Measurements from ENCODE around the gene OPHN1. TPM values are rescaled to one million over a fixed set of nuclear protein-coding genes. Genes with fewer than 3 reads are reported as not detected.
A peak's percentile ranks its signal among the peaks of the same experiment; 100 is the strongest.

OPHN1 gene
- total RNA-seq, 1 donor from 2014 or later, result 17.9 TPM

DNA sequence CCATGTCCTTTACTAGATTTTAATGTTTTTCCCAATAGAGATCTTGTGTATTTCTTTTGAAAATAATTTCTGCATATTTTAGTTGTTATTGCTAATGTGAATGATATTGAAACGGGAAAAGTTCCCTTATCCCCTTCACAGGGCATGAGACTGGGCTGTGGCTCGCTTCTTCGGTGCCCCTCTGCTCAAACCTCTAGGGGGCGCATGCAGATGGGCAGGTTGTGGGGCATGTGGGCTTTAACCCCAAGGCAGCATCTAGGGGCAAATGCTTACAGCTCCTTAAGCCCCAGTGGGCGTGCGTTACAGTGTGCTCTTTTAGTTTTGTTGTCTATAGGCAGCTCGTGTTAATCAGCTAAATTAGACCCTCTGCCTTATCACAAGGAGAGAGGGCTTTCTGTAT lies 194.7 kb downstream of the OPHN1 start:
- DNase-seq, result no peak

DNA sequence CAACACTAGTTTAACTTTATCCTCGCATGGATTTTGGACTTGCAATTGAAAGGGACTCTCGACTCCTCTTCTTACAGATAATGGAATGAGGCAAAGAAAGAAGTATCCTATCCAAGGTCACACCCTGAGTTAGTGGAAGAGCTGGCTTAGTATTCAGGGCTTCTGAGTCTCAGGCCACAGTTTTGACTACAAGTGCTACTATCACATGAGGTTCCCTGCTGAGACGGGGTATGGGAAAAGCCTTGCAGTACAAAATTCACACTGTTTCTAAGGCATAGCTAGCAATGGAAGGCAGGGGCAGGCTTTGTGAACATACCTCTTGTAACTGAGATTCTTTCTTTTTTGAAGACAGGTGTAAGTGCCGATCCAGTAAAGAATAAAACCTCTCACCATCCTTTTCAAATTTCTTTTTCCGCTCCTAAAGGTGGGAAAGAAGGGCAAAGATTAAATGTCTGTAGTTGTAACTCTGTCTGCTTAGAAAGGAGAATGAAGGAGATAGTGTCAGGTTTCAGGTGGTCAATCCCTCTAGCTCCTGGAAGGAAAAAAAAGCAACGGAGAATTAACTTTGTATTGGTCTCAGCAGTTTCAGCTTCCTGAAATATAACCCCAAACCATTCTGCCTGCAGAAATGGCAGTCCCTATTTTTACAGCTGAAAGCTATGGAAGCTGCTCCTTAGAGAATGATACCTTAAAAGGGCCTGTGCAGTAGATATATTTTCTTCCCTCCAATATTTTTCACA lies 199.0 kb downstream of the OPHN1 start:
- DNase-seq, result no peak

GRCh38 chrX:68232206-68232605 lies 201.1 kb downstream of the OPHN1 start:
- no peak for DNase-seq

DNA sequence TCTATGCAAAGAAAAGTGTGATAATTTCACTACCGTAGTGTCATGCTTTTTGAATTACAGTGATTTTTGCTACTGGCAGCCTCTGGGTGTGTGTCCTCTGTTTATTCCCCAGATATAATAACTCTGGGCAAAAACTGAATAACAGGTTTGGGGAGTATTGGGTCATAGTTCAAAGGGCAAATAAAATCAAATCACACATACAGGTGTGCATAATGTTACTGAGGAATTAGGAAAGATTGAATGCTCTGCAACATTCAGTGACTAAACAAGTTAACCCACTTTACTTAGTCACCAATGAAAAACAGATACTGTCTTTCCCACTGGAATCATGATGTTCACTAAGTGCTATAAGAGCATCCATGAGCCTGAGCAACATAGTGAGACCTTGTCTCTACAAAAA lies 224.3 kb downstream of the OPHN1 start:
- DNase-seq, result no peak

- DNase-seq, result no peak
Observed at GRCh38 chrX:68204521-68205038, 228.7 kb downstream of the OPHN1 start.

GRCh38 chrX:68203646-68204045 lies 229.6 kb downstream of the OPHN1 start:
- no peak for DNase-seq

DNA sequence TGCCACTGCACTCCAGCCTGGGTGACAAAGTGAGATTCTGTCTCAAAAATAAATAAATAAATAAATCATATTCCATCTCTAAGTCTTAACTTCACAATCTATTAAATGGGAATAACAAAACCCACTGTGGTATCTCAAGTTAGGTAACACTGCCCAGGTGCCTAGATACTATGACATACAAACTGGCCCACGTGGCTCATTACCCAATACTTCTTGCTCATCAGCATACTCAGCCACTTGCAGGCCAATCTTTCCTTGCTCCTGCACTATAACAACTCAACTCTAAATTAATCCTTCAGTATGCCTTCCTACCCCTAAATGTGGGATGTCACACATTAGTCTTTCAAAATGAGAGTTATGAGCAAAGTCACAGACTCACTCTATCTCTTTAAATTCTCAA lies 230.1 kb downstream of the OPHN1 start:
- no peak for DNase-seq

DNA sequence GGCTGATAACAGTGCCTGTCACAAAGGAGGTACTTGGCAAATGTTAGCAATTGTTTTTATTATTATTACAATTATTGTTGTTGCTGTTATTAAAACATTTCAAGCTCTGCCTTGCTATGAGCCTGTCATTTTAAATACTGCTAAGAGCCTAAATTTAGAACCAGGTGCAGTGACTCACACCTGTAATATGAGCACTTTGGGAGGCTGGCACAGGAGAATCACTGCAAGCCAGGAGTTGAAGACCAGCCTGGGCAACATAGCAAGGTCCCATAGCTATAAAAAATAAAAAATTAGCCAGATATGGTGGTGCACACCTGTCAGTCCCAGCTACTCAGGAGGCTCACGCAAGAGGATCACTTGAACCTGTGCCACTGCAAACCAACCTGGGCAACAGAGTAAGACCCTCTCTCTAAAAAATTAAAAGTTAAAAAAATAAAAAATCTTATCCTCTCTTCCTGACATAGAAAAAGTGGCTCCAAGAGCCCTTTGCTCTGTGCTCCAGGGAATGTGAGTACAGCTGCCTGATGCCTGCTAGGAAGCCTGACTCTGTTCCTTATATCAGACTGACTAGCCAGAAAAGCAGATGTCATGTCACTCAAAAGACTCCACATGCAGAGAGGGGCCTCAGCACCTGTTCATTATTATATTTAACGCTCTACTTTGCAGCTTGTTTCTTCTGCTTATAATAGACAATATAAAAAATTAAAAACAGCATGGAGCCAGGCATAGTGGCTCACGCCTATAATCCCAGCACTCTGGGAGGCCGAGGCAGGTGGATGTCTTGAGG lies 234.0 kb downstream of the OPHN1 start:
- no peak for DNase-seq

- DNase-seq, result peak; percentile 1
Observed at GRCh38 chrX:68196939-68197791, 236.1 kb downstream of the OPHN1 start.

GRCh38 chrX:68195561-68195960 lies 237.7 kb downstream of the OPHN1 start:
- no peak for DNase-seq

- DNase-seq, result no peak
Observed at GRCh38 chrX:68193786-68194185, 239.5 kb downstream of the OPHN1 start.

GRCh38 chrX:68193234-68193633 lies 240.1 kb downstream of the OPHN1 start:
- no peak for DNase-seq

- DNase-seq, result no peak
Observed at GRCh38 chrX:68190799-68191198, 242.5 kb downstream of the OPHN1 start.

GRCh38 chrX:68186552-68187262 lies 246.6 kb downstream of the OPHN1 start:
- no peak for DNase-seq

DNA sequence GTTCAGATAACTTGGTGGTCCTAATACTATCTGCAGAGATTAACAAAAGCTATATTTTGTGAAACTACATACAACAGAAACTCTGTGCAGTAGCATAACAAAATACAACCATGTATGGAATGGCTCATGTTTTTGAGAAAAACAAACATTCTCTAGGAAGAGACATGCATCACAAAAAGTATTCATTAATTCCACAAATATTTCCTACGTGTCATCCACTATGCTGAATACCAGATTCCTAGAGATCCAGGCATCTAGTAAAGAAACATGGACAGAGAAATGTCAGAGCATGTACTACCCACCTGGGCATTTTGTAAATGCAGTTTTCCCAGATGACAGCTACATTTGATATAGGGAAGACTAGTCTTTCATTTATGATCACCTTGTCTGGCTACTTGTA lies 248.1 kb downstream of the OPHN1 start:
- no peak for DNase-seq

DNA sequence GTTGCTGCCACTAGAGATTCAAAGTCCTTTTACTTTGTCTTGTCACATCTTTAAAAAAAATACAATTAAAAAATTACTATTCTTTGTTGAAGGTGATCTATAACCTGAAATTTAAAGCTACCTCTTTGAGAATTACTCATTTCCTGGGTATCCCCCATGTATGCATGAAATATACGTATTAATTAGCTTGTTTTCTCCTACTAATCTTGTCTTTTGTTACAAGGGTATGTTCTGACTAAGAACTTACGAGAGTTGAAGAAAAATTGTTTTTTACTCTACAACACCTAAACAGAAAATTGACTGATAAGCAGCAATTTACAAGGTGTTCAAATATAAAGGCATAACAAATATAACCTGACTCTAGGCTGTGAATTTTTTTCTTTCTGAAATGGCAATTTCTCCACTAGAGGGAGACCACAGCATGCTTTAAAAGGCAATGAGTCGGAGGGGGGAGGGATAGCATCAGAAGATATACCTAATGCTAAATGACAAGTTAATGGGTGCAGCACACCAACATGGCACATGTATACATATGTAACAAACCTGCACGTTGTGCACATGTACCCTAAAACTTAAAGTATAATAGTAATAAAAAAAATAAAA lies 249.6 kb downstream of the OPHN1 start:
- no peak for DNase-seq

GRCh38 chrX:68180579-68180978 lies 252.7 kb downstream of the OPHN1 start:
- no peak for DNase-seq

- DNase-seq, result no peak
Observed at GRCh38 chrX:68179355-68179754, 253.9 kb downstream of the OPHN1 start.

- no peak for DNase-seq
Observed at GRCh38 chrX:68177542-68177941, 255.8 kb downstream of the OPHN1 start.

DNA sequence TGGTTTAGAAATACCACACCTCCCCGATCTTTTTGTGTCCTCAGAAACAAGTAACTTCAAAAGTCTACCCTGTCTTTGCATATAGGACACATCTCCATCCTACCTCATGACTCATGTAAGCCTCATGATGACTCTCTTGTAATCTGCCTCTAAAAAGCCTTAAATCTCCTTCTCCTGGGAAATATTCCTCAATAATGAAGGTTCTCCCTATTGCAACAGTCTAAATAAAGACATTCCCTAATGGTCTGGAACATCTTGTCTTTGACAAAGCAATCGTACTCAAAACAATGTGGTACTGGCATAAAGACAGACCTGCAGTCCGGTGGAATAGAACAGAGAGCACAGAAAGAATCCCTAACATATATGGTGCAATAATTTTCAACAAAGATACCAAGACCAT lies 257.7 kb downstream of the OPHN1 start:
- DNase-seq, result no peak

DNA sequence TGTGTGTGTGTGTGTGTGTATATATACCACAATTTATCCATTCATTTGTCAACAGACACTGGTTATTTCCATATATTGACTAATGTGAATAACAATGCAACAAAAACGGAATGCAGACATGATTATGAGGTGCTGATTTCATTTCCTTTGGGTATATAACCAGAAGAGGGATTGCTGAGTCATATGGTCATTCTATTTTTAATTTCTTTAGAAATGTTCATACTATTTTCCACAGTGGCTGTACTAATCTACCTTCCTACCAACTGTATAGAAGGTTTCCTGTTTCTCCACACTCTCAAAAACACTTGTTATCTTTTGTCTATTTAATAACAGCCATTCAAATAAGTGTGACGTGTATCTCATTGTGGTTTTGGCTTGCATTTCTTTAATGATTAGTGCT lies 269.9 kb downstream of the OPHN1 start:
- no peak for DNase-seq

DNA sequence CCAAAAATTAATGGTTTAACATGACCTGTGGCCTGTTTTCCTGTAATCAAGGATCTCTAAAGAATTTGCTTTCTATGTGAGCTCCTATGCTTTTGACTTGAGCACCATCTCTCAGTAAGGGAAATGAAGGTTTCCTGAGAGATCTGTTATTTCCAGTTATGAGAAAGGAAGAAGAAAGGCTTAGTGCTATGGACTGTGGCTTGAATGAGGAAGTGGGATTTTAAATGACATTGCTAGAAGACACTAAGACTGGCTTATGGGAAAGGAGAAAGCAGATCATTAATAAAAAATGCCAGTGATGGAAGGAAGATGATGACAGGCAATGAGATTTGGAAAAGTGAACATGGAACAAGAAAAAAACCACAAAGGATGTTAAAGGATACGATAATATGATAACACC lies 285.4 kb downstream of the OPHN1 start:
- DNase-seq, result no peak
